Measurements from ENCODE around the gene ZNF385A.
"Not testable (repeated sequence)": the region's sequence is repeated elsewhere in the genome, so short reads cannot be mapped to it uniquely, and the experiment has no call there.

ZNF385A gene

DNA sequence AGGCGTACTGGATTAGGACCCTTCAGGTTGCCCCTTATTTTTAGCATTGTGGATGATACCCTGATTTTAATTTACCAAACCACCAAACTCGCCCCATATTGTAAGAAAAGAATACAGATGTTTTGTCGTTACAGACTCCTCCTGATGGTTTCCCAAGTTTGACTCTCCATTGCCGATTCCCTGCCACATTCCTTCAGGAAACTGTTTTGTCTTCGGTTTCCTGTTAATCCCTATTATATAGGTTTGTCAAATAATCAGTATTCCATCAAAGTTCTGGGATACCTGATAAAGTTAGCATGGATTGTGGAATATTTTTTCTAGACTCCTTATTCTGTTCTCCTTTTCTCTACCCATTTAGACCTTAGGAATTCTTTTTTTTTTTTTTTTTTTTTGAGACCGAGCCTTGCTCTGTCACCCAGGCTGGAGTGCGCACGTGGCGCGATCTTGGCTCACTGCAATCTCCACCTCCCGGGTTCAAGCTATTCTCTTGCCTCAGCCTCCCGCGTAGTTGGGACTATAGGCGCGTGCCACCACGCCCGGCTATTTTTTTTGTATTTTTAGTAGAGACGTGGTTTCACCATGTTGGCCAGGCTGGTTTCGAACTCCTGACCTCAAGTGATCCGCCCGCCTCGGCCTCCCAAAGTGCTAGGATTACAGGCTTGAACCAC, 59.0 kb downstream of the ZNF385A start:
- DNase-seq (ENCODE audit: low read depth in 2 of 2), result not testable (repeated sequence)

DNA sequence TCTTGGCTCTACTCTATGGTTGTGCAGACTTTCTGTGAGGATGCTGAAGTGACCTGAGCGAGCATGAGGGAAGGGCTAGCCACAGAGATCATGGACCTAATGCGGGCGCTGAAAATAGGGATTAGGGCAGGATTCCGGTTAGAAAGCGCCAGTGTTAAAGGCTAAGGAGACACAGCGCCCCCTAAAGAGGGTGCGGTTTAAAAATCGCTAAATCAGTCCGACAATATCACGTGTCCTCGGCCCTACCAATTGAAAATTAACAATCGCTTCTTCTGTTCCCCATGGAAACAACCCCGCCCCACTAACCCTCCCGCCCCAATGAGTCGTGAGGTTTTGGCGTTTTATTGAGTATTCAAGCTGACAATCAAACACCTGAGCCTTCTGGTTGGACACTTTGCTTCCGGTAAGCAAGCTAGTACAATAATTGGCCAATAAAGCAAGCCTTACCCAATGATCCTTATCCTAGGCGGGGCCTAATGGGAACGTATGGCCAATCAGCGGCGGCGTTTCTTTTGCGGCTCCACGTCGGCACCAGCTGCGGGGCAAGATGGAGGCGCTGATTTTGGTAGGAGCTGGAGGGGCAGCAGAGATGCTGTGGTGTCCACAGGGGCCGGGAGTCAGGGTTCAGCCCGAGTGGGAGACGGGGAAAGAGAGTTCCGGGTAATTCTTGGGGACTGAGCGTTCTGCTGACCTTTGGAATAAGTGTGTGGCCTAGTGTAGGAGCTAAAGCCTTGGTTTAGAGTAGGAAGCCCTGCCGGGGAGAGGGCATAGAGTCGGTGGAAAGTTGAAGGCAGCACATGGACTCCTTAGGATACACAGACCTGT, 59.7 kb downstream of the ZNF385A start, which contains the start of gene COPZ1:
COPZ1 (plus strand) TSS at position 515 of the 825 bp plus-strand sequence; CDS start at position 548, 33 bp downstream.
- DNase-seq (ENCODE audit: low read depth in 2 of 2), result peak; percentile 100

DNA sequence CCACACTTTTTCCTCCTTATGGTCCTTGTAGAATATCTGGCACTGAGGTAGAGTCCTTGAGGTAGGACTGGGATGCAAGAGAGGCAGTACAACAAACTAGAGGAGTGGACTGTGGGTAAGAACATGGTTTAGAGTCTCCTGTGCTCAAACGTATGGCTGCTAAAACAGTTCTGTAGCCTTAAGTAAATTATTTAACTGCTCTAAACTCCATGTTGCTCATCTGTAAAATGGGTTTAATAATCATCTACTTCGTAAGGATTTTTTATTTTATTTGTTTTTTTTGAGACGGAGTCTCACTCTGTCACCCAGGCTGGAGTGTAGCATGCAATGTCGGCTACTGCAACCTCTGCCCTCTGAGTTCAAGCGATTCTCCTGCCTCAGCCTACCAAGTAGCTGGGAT, 63.2 kb downstream of the ZNF385A start:
- no peak for DNase-seq (ENCODE audit: low read depth in 2 of 2)
